Epithelial cell of proximal tubule (primary cell): ENCODE data around the gene OXT. TPM values are rescaled to one million over a fixed set of nuclear protein-coding genes. Genes with fewer than 3 reads are reported as not detected.
"Not testable (repeated sequence)": the region's sequence is repeated elsewhere in the genome, so short reads cannot be mapped to it uniquely, and the experiment has no call there.

ENCODE experiments used
- DNase-seq: peaks from one replicate; pipeline ENCODE4 v3.0.0-alpha.2; 2011; ENCODE audit warnings: low read depth
- H3K4me3 ChIP-seq: 2 replicates; pipeline ENCODE4 v1.5.1; 2011; ENCODE audit warnings: low read depth, mild to moderate bottlenecking, low read length
- CTCF ChIP-seq: conservative IDR thresholded peaks from 2 replicates; pipeline ENCODE4 v1.5.1; 2012; ENCODE audit warnings: low read depth, mild to moderate bottlenecking, low read length
- total RNA-seq: library from RNA; depleted of rRNA; stranded (reverse); fragments of >200 nt; gene quantifications from 2 replicates; pipeline ENCODE4 v1.2.3, GENCODE V29; 2015

OXT gene
- total RNA-seq, 1 donor from 2014 or later: not detected

DNA sequence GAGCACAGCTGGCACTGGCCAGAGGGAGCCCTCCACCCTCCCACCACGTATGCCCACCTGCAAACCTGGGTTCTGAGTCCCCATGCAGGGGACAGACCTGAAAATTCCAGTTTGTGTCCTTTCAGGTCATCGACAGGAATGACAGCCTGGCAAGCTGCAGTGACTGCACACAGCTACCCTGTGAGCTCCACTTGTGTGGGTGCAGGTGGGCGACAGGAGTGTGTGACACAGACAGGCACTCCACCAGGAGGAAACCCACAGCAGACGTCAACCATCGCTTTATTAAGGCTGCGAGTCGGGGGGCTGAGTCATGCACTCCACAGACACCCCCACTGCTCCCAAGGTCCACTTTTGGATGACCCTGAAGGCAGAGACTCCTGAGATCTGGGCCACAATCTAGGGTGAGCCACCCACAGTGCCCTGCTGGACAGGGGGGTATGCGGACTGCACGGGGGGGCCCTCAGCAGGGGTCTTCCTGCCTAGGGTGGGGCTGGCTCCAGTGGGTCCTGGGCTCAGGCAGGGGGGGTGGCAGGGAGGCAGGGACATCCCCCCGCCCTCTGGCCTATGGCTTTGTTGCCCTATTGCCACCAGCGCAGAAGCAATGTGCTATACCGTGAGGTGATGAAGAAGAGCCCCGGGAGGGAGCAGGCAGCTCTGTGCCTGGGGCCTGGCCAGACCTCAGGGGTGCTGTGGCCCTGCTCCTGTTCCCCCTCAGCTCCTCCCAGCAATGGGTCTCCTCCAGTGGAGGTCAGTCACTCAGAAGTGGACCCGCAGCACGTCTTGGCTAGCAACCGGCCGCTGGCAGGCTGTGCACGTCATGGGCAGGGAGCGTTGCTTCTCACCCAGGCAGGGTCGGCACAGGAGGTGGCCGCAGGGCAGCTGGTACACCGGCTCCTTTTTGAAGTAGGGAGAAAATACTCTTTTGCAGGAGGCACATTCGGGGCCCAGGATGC, 38.2 kb downstream of the OXT start:
- no peak overlapping the region for H3K4me3 ChIP-seq
- TF ChIP-seq CTCF: no peak
- no peak for DNase-seq

DNA sequence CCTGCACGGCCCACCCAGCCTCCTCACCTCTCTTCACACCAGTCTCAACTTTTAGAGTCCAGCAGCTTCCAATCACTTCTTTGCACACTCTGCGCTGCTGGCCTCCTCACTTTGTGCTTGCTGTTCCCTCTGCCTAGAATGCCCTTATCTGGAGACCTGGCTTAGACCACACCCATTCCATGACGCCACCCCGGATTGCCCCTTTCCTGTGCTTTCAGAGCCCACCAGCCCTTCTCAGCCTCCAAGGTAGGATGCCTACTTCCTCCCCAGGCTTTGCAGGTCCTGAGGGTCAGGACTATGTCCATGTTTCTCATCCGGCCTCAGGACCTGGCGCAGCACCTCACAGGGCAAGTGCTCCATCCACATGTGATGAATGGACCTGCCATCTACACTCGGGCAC, 40.1 kb downstream of the OXT start:
- no peak overlapping the region for H3K4me3 ChIP-seq
- TF ChIP-seq CTCF: no peak

GRCh38 chr20:3111995-3112394, 40.6 kb downstream of the OXT start:
- no peak for TF ChIP-seq CTCF

More for the DNA sequence above, 40.1 kb downstream of the OXT start:
- DNase-seq: no peak

DNA sequence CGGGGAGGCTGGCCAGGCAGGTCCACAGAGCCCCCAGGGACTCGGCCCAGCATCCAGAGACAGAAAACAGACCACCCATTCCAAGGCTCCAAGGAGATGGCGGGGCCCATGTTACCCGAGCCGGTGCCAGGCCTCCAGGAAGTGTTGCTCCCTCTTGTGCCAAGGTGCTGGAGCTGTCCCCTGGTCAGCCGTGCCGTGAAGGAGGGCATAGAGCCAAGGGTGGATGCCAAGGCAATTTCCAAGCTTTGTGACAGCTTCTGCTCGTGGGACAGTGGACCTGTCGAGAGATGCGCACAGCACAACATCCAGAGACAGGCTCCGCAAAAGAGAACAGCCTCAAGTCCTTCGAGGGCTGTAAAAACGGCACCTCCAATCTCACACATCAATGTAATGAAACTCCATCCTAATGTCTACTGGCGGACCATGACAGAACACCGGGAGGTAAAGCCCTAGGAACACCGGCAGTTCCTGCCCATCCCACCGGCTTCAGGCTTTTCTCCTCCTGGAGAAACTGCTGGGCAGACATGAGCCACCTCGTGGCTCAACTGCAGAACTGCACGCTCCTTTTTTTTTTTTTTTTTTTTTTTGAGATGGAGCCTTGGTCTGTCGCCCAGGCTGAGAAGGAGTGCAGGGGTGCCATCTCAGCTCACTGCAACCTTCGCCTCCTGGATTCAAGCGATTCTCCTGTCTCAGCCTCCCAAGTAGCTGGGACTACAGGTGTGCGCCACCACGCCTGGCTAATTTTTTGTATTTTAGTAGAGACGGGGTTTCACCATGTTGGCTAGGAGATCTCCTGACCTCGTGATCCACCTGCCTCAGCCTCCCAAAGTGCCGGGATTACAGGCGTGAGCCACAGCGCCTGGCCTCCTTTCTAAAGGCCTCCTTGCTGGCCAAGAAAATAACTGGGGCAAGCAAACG, 44.0 kb downstream of the OXT start:
- DNase-seq: no peak
- H3K4me3 ChIP-seq: no peak overlapping the region
- peak; percentile 75 for TF ChIP-seq CTCF

More at GRCh38 chr20:3111995-3112394, 40.6 kb downstream of the OXT start:
- H3K4me3 ChIP-seq: no peak overlapping the region
- no peak for DNase-seq

- no peak for DNase-seq
- TF ChIP-seq CTCF: no peak
- no peak overlapping the region for H3K4me3 ChIP-seq
Observed at GRCh38 chr20:3116341-3116740, 44.9 kb downstream of the OXT start.

- peak; percentile 67 for TF ChIP-seq CTCF
- H3K4me3 ChIP-seq: not testable (repeated sequence)
- DNase-seq: peak; percentile 48
Observed at GRCh38 chr20:3117839-3118379, 46.5 kb downstream of the OXT start.
